ENCODE results near the gene CFAP46.

The CFAP46 gene

DNA sequence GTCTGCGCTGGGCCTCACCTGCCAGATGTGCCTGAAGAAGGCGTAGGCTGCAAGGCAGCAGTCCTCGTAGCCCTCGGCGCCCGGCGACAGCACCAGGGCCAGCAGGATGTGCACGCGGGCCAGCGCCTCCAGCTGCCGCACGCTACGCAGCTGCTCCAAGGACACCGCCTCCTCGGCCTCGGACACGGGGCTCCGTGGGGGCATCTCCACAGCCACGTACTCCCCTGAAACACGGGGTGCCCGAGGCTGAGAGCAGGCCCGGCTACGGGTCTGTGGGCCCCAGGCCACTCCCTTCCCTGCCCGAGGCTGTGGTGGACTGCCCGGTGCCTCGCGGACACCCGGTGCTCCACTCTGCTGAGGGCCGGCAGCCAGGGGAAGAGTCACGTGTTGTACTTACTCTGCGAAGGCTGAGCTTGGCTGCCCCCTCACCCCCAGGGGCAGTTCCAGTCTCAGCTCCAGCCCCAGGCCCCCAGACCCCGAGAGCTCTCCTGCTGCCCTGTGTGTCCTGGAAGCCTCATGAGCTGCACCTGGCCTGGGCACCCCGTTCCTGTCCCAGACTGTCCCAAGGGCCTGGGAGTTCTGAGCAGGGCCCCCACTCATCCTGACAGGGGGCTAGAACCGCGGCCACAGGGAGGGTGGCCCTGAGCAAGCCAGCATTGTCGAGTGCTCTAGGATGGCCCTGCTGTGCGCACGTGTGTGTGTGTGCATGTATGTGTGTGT is 62.8 kb downstream of the CFAP46 start:
- no peak for DNase-seq

DNA sequence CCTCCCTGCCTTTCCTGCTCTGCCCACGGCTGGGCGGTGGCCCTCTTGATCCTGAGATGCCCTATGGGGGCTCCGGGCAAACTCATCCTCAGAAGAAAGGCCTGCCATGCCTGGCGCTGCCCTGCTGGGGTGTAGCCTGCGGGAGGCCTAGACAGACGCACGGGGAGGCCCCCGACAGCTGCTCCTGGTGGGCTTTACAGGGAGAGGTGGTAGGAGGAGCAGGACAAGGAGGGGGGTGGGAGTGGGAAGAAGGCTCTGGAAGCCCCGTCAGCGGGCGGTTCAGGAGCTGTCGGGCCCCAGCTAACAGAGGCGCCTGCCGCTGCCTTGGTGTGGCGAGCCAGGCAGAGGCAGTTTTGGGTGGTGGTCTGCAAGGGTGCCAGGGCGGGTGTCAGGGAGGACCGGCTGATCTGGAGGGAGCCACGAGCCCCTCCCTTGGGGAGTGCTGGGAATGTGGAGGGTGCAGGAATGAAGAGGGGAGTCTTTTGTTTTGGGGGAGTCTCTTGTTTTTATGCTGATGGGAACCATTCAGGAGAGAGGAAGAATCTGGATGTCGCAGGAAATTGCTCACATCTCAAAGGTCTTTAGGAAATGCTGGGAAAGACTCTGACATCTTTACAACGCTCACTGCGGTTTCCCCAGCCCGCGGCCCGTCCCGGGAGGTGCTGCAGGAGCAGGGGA is 63.5 kb downstream of the CFAP46 start:
- DNase-seq, result no peak

DNA sequence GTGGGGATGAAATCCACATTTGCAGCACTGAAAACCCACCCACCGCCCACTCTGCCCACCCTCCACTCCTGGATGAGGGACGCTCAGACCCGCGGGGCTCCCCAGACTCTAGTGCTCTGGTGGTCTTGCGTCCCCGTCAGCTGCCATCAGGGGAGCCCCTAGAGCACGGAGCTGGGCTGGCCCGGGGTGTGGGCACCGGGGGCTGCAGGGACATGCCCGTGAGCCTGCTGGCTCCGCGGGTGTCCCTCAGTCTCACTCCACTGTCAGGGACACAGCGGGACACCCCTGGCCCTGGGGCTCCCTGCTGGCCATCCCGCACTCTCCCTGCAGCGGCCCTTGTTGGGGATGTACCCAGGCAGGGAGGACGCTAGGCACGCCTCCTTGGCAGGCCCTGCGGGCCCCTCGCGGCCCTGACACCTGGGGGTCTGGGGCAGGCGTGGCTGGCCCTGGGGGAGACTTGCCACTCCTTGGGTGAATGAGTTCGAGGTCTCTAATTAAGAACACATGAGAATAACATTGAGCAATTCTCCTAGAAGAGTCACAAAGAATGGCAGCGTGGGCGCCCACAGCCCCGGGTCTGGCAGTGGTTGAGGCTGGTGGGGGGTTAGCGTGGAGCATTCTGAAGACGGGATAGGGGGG is 64.2 kb downstream of the CFAP46 start:
- no peak for DNase-seq

DNA sequence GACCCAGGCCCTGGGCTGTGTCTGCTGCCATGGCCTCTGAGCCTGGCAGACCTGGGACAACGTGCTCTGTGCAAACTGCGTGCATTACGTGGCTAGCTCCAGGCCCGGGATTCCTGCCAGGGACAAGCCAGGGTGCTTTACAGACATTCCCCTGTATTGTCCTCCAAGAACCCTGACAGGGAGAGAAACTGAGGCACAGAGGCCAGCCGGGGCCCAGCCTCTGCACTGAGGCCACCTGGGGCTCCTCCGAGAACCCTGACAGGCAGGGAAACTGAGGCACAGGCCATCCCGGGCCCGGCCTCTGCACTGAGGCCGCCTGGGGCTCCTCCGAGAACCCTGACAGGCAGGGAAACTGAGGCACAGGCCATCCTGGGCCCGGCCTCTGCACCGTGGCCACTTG is 64.9 kb downstream of the CFAP46 start:
- DNase-seq, result no peak

DNA sequence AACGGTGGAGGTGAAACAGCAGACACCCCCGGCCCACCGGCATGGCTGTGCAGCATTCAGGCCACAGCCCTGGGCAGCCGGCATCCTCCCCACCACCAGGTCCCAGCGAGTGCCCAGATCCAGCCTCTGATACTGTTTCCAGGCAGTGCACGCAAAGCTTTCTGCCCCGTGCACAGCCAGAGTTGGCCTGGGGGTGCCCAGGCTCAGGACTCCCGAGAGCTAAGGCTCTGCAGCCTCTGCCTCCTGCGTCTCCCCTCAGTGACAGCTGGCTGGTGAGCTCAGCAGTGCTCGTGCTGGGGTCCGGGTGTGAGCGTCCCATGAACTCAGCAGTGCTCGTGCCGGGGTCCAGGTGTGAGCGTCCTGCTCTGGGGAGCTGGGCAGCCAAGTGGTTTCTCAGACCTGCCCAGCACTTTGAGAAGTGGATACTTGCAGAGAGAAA is 65.4 kb downstream of the CFAP46 start:
- DNase-seq, result no peak

DNA sequence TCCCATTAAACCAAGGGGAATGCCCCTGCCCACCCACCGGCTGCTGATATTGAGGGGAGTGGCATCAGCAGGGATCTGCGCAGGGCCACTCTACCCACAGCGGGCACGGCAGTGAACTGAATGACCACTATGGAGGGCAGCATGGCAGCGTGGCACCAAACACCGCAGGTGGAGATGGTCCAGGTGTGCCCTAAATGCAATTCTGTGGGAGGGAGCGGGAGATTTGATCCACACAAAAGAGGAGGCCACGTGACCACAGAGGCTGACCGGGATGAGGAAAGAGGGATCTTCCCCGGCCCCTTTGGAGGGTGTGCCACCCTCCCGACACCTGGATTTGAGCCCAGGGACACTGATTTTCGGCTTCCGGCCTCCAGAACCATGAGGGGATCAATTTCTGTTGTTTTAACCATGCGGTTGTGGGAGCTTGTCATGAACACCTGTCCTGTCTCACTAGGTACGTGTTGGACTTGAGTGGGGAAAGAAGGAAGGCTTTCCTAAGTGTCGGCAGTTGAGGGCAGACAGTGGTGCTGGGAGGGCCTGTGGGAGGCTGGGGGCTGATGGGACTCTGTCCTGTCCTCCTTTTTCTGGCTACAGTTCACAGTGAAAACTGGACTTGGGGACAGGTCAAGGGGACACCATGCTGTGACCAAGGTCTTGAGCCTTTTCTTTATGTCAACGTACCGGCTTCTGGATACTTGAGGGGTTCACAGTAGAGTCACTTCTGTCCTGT is 66.1 kb downstream of the CFAP46 start:
- no peak for DNase-seq

DNA sequence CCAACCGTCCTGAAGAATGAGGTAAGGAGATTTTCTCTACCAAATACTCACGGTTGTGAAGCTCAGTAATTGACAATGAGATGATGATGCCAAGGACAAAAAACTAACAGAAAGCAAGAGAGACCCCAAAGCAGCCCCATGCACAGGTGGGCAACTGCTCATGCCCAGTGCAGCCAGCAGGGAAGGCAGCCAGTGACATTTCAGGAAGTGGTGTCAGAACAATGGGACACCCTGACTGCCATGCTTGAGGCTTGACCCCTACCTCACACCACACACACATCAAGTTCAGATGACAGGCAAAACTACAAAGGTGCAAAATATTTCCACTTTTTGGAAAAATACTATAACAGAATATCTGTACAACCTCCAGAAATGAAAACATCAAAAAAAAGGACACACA is 66.9 kb downstream of the CFAP46 start:
- DNase-seq, result no peak

DNA sequence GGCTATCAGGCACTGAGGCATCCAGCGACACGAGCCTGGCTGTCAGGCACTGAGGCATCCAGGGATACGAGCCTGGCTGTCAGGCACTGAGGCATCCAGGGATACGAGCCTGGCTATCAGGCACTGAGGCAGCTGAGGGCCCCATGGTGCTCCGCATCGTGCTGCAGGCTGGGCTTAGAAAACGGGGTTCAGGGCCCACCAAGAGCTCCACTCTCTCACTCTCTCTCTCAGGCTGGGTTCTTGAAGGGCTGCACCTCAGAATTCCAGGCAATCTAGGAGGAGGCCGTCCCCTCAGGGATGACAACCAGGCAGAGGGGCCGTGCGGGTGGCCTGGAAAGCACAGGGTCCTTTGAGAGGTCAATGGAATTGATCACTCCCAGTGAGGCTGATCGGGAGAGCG is 69.0 kb downstream of the CFAP46 start:
- no peak for DNase-seq

DNA sequence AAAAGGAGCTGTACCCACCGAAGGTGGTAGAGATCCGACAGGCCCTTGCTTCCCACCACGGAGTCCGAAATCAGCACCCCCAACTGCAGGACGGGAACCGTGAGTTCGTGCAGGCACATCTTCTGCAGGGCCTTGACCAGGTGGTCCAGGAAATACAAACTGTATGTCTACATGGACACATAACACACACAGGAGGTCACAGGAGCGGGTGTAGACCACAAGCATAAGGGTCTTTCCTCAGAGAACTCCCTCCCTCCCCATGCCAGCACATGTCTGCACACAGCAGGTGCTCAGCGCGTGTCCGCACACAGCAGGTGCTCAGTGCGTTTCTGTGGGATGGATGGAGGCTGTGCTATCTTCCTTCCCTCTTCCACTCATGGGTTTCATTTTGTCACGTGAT is 69.7 kb downstream of the CFAP46 start:
- DNase-seq, result no peak

DNA sequence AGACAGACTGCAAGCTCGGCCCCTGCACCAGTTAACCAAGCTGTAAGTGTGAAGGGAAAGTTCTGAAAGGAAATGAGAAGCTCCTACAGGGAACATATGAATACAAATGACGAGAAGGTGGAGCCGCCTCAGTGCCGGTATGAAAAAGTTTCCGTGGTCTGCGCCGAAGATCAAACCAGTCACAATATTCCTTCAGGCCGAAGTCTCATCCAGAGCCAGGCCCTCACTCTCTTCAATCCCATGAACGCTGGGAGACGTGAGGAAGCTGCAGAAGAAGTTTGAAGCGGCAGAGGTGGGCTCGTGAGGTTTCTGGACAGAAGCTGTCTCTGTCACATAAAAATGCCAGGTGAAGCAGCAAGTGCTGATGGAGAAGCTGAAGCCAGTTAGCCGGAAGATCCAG is 71.9 kb downstream of the CFAP46 start:
- DNase-seq, result no peak

DNA sequence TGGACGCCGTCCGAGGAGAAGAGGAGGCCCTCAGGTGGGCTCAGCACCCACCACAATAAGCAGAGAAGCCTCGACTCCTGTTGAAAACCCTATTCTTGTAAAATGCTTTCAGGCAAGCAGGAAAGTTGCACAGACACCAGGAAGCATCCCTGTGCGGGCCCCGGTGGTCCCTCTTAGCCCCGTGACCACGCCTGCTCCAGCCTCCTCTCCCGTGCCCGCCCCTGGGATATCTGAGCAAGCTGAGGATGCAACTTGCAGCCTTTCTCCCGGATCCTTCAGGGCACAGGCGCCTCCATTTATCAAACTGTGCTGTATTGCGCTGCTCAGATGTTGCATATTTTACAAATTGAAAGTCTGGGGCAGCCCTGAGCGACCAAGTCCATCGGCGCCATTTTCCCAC is 72.7 kb downstream of the CFAP46 start:
- DNase-seq, result no peak

DNA sequence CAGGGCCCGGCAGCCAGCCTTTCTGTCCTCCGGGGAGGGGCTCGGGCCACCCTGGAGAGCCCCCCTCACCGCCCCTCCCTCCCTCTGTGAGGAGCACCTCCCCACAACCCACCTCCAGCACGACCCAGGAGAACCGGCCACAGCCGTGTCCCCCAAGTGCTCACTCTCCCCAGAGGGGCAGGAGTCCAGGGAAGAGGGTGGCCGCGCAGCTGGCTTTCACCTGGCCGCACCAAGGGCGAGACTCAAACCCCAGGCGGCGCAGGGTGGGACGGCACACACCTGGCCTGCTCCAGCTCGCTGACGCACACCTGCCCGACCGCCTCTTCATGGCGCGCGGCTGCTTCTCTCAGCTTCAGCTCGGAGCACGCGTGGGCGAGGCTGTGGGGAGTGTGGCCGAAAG is 73.4 kb downstream of the CFAP46 start:
- DNase-seq, result no peak

DNA sequence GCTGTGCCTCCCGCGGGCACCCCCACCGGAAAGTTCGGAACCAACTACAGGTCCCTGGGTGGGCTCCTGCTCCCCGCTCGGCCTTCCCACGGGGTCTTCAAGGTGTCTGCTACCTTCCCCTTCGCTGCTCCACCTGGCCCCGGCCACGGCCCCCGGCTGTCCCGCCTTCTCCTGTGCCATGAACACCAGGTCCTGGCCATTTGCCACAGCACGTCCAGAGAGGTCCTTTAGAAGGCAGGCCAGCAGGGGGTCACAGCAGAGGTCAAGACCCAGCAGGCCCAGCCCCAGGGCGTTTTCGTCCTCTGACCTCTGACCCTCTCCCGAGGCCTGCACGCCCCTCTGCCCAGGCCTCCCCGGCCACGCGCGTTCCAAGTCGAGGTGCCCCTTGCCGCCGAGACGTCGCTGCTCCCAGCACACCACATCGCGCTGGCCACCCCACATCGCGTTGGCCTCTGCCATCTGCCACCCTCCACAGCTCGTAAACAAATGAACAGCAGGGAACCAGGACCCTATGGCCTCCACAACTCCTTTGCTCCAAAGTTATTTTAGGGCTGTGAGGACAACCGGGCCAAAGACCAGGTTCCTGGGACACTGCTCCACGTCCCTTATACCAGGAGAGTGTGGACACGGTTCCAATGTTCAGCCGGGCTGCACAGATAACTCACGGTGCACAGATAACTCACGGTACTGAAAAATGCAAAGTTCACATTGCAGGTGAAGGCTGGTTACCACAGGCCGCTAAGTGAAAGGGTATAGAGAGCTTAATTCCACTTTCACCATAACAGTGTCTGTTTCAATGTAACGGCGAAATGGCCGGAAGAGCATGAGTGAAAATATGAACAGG is 74.3 kb downstream of the CFAP46 start:
- DNase-seq, result no peak

DNA sequence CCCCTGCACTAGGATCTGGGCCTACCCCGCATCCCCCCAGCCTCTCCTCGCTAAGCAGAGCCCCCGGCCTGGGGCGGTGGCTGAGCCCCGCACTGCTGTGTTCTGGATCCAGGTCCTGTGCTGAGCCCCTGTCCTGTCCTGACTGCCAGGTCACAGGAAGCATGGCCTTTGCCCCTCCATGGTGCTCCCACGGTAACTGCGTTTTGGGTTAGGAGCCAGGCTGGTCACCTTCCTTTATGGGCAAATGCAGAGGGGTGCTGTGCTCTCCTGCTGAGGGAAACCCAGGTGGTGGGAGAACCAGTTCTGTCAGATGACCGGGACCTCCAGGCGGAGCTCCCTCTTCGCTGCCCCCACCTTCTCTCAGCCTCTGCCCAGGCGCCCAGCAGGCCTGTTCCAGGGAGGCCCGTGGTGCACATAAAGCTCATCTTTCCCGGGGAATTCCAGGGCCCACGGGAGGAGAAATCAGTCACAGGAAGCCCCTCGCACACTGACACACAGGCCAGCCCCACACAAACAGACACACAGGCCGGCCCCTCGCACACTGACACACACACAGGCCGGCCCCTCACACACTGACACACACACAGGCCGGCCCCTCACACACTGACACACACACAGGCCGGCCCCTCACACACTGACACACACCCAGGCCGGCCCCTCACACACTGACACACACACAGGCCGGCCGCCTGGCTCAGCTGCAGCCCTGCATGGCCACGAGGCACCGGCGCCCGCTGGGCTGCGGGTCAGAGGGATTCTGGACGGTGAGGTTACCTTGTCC is 75.6 kb downstream of the CFAP46 start:
- DNase-seq, result no peak

DNA sequence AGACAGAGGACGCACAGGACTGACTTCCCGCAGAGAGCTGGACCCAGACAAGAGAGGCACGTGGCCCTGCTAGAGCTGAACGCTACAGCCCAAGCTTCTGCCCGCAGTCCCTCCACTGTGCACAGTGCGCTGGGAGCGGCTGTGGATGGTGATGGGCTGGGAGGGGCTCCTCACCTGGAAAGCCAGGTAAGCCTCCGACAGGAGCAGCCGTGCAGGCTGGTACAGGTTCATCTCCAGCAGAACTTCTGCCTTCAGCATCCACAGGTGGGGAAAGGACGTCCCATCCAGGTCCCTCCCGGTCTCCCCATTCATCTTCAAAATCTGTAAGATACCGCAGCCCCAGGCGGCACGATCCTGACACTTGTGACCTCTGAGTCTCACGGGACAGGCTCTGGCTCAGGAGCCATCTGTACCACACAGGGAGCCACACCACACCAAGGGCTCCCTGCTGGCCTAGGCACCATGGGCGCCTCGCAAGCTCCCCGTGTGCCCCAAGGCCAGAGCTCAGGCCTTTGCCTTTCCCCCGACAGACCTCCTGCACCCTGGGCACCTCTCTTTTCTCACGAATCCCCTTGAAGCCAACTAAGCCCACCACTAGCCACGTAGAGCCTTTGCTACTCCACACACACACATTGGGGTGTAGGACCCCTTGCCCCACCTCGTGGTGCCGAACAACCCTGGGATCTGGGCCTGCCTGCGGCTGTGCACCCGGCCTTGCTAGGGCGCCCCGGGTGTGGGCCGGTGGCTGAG is 76.3 kb downstream of the CFAP46 start:
- DNase-seq, result no peak

DNA sequence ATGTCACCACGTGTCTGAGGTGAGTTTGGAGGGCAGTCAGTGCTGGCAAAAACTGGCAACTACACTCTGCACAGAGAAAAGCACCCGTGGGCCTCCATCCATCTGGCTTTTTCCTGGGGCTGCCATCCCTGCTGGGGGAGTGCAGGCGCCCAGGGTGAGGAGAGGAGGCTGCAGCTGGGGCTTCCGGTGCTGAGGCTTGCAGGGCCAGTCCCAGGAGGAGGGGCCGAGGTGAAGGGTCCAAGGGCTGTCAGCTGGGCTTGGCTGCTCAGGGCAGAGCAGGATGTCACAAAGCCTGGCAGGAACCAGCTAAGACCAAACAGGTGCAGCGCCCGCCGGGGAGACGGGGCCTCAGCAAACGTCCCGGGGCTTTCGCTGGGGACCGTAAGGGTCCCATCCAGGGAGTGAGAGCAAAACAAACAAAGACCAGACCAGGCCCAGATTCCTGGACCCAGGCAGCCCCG is 77.2 kb downstream of the CFAP46 start:
- no peak for DNase-seq

DNA sequence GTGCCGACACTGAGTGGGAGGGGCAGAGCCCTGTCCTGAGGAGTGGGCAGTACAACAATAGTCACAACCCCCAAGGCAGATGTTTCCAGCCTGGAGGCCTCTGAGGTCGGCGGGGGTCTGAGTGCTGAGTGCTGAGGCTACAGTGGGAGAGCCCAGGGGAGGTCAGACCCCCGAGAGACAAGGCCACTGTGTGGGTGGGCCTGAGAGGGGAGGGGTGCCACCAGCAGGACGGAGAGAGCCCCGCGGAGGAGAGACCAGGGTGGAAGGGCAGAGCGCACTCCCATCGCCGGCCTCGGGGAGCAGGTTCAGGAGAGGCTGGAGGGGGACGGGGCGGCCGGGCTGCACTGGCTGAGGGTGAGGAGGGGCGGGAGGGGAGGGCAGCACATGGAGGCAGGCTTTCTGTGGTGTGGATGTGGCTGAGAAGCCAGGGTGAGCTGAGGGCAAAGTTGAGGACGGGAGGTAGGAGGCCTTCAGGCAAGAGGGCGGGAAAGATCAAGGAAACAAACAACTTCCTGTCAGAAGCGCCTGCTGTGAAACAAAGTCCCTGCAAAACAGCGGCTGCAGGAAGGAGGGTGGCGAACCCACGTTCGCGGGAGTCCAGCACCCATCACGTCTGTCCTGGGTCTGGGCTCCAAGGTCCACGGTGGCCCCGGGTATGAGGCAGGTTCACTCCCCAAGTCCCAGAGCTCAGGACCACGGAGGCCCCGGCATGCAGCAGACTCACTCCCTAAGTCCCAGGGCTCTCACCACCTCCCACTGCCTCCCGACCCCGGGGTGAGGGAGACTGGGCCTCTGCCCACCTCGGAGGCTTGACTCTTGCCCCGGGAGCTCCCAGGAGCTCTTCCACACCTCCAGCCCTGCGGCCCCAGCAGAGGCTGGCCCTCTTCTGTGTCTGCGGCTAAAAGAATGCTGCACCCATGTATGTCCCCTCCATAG is 79.6 kb downstream of the CFAP46 start:
- DNase-seq, result peak in 2 of 4 experiments; percentile 3 to 10

DNA sequence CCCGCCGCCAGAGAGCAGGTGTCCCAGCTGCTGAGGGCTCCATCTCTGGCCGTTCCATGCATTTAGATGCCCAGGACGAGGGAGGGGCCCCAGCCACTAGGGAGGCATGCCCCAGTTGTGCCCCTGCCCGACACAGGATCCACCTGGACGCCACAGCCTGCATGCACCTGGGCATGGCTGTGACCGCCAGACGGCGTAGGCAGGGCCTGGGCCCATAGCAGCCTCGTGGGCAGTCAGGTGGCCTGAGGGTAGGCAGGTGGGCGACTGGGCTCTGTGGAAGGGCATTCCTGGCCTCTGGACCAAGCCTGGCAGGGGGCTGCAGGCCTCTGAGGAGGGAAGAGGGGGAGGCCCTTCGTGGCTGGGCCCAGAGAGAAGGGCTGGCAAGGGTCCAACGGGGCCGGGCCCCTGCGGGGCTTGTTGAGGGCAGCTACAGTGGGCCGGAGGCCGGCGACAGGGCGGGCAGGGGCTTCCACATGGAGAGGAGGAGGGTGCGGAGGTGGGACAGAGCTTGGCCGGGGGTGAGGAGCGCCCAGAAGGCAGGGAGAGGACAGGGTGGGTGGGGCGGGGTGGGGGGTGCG is 80.4 kb downstream of the CFAP46 start:
- DNase-seq, result no peak

DNA sequence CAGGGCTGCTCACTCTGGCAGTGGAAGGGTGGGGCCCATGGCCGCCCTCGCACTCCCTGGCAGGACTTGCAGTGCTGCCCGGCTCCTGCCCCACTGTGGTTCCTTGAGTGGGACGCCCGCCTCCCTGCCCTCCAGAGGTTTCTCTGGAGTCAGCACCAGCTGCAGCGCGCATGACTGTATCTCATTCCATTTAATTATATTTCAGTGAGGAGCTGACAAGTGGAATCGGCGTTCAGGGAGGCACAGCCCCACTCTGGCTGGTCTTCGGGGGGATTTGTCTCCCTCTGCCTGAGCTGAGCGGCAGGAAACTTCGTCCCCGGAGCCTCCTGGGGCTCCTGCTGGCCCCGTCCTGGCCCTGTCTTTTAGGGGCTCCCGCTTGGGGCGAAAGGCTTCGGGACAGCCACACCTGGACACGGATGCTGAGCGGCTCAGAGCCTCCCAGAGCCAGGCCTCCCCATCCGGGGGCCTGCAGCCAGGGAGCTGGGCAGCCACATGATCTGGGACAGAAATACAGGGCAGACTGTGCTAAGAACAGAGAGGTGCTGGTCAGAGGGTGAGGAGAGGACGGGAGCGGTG is 81.2 kb downstream of the CFAP46 start:
- DNase-seq, result no peak

Data from suppressor macrophage (primary cell).